Hindlimb muscle (tissue), 1 donor: ENCODE data around the gene DNPEP. TPM values are rescaled to one million over a fixed set of nuclear protein-coding genes. Genes with fewer than 3 reads are reported as not detected.

Experiments
- DNase-seq: peaks from one replicate; pipeline ENCODE4 v3.0.0-alpha.2; 2013
- polyA plus RNA-seq: library from polyadenylated mRNA; unstranded; fragments of 120-200 nt; gene quantifications from one replicate; pipeline ENCODE4 v1.2.1, GENCODE V29; 2013; ENCODE audit not compliant: insufficient read length

The DNPEP gene
- 40.9 TPM for polyA plus RNA-seq

DNA sequence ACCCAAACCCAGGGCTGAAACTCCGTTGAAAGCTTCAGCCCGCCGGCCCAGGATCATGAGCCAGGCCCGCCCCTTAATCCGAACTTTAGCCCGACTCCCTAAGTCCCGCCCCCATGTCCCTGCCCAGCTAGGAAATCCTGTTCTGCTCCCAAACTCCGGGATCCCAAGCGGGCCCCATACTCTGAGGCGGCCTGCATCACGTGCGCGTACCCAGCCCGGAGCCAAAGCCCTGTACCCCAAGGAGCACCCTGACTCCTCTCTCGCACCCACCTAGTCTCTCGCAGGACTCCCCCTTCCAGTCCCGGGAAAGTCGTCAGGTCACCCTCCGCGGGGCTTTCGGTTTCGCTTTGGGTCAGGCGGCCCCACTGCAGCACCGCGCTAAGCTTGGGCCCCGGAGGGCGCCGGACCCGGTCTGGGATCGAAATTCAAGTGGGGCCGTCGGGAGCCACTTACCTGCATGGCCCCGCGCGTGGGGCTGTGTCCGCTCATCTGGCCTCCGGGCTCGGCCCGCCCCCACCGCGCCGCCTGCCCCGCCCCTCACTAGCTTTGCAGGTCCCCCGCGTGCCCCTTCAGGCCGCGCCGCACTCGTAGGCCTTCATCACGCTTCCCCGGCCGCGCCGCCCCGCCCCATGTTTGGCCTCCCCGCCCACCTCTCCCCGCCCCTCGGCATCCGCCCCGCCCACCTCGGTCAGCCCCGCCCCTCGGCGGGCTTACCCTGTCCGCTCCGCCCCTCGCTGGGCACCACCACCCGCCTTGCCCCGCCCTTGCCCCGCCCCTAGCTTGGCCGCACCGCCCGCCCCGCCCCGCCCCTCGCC is at the start of gene DNPEP:
Gene DNPEP (minus strand): TSS at position 607 of the 815 bp plus-strand sequence. CDS start 118 bp downstream, at position 489.
- DNase-seq: peak; percentile 89

DNA sequence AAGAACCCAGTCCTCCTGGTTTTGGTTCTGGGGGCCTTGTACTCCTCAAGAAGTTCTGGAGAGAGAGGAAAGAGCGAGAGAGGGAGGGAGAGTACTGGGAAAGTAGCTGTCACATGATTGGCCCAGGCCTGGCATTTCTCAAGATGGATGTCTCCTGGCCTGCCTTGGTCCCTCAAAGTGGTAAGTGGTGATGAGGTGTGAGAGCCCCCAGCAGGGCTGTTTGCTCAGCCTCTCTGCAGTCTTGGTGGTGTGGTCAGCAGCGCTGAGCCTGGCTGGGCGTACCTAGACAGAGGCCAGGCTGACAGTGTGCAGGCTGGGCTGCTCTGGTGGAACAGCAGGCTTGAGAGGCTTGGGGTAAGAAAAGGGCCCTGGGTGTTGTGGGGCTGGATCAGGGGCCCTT is 49.4 kb upstream of the DNPEP start:
- no peak for DNase-seq

DNA sequence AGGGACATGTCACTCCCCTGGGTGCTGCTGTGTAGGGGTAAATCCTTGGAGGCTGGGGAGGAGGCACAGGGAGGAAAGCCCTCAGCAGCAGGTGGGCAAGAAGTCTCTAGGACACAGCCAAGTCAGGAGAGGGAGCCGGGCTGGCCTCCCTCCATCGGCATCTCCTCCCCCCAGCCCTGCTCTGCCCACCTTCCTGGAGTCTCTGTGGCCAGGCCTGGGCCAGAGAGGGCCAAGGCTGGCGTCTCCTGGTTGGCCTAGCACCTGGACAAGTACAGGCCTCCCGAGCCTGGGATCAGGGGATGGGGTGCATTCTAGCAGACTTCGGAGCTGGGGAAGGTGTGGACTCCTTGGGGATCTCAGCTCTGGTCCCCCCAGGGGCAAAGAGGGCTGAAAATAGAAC is 48.8 kb upstream of the DNPEP start:
- DNase-seq: no peak

DNA sequence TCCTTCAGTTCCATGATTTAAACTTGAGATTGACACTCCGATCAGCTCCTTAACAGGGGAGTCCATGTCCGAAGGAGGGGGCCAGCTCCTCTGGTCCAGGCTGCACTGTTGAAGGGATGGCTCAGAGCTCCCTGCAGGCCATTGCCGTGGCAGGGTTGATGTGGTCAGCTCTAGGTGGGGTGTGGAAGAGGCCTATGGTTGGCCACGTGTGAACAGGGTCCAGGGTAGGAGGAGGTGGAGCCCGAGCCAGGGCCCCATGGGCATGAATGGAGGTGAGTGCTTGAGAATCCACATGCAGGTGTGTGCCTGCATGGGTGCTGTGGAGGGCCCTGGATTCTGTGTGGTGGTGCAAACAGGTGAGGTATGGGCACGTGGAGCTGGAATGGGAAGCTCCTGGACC is 48.0 kb upstream of the DNPEP start:
- no peak for DNase-seq

DNA sequence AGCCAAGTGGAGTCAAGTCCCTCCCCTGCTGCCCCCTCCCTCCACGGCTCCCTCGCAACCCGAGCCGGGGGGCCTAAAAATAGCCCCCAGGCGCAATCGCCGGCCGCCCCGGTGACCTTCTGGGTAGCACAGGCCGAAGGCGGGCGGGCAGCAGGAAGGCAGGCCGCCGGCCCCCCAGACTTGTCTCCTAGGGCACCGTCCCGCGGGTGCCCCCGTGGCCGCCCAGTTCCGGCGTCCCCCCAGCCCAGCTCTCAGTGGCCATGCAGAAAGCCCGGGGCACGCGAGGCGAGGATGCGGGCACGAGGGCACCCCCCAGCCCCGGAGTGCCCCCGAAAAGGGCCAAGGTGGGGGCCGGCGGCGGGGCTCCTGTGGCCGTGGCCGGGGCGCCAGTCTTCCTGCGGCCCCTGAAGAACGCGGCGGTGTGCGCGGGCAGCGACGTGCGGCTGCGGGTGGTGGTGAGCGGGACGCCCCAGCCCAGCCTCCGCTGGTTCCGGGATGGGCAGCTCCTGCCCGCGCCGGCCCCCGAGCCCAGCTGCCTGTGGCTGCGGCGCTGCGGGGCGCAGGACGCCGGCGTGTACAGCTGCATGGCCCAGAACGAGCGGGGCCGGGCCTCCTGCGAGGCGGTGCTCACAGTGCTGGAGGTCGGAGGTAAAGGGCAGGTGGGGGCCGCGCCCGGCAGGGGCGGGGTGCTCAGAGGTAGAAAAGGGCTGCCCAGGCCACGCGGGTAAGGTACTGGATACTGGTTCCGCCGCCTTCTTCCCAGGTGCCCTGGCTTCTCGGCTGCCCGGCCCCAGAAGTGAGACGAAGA is 47.2 kb upstream of the DNPEP start, which contains the start of gene SPEG:
Gene SPEG (plus strand): TSS at position 126 of the 808 bp plus-strand sequence. CDS start 135 bp downstream, at position 261.
- no peak for DNase-seq

DNA sequence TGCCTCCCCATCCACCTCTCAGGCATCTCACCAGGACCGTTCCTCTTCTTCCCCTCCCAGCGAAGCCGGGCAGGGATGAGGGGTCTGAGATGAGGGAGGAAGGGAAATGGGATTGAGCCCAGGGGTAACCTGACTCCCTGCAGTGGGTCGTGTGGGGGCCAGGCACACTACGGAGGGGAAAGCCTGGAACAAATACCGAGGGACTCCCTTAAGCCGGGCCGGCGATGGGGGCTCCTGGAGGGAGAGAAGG is 46.7 kb upstream of the DNPEP start:
- DNase-seq: no peak

DNA sequence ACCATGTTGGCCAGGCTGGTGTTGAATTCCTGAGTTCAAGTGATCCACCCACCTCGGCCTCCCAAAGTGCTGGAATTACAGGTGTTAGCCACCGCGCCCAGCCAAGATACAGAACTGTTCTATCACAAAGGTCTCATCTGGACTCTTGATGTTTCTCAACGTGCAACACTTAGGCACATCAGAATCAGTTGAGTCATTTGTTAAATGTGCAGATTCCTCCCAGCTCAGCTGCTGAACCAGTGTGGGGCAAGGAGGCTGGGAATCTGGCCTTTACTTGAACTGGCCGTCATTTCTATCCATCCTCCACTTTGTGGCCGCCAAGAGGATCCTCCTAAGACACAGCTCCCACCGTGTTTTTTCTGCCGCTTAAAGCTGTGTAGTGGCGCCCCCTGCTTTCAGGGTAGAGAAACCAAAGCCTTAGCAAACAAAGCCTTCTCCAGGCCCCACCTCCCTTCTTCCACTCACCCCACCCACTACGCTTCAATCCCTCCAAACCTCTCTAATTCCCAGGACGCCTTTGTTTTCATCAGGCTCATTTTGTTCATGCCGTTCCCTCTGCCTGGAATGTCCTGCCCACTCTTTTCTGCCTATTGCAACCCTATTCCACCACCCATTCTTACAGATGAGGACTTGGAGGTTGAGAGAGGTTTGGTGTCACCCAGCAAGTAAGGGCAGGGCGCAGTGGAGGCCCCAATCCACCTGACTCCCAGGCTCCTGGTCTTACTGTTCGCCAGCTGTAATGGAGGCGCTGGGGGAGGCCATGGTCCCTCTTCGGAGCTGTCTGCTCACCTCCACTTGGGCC is 46.2 kb upstream of the DNPEP start:
- DNase-seq: no peak

DNA sequence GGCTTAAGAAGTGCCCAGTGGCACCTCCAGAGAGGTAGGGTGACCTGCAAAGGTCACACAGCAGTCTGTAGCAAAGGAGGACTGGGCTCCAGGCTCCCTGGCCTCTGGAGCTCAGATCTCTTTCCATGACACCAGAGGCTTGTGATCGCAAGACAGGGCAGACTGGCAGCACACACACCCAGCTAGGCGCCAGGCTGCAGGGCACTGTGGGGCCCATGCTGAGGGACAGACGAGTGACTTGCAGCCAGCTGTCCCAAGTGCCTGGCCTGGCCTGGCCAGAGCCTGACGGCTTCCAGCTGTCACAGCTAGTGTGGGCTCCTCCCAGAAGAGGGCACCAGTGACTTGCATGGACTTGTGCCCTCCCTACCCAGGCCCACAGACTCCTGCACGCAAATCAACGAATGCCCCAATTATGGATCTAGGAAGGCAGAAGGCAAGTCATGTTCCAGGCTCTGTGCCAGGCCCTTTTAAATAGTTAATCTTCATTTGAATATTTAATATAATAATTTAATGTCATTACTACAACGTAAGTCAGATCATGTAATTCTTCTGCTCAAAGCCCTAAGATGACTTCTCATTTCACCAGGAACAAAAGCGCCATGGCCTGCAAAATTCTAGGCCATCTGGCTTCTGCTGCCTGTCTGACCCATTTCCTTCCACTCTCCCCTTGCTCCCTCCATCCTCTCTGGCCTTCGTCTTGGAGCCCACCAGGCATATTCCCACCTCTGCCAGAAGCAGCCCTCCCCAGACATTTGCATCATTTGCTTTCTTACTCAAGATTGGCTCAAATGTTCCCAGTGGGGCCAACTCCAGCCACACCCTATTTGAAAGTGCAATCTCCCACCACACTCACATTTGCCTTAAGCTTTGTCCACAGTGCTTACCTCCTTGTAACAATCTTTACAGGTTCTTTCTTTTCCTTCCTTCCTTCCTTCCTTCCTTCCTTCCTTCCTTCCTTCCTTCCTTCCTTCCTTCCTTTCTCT is 43.2 kb upstream of the DNPEP start:
- no peak for DNase-seq

DNA sequence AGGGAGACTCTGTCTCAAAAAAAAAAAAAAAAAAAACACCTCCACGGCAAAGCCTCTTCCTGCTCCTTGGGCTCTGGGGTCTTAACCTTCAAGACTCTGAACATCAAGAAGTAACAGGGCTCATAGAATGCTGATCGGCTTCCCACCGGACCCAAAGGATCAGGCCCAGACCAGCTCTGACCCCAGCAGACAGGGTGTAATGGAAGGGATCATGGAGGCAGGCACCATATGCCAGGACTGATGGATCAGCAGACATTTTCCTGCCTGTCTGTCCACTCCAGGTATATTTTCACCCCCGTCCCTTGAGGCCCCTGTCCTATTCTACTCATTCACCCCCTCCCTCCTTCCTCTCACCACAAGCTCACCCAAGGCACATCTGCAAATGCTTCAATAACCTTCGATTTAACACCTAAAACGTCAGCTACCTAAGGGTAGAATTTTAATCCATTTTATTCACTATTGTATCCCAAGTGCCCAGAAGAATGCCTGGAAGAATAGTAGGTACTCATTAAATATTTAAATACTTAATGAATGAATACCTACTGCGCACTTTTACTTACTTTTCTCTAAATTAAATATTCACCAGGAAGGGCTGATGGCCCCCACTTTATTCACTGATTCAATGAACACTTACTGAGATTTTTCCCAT is 42.4 kb upstream of the DNPEP start:
- DNase-seq: no peak

DNA sequence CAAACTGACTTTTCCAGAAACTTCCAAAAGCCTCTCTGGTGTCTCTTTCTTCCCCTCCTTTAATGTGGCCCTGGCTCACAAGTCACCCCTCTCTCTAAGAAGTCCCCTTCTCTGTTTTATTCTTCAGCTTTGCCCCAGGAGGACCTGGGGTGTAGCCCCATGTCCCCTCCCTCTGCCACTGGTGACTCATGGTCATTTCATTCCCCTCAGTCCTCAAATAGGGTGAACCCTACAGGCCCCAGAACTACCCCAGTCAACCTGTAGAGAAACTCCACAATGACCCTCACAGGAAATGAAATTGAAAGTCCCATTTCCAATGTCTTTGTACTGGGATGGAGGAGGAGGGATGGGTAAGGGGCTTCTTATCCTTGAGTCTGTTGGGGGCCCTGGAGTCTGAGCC is 40.8 kb upstream of the DNPEP start:
- DNase-seq: no peak

DNA sequence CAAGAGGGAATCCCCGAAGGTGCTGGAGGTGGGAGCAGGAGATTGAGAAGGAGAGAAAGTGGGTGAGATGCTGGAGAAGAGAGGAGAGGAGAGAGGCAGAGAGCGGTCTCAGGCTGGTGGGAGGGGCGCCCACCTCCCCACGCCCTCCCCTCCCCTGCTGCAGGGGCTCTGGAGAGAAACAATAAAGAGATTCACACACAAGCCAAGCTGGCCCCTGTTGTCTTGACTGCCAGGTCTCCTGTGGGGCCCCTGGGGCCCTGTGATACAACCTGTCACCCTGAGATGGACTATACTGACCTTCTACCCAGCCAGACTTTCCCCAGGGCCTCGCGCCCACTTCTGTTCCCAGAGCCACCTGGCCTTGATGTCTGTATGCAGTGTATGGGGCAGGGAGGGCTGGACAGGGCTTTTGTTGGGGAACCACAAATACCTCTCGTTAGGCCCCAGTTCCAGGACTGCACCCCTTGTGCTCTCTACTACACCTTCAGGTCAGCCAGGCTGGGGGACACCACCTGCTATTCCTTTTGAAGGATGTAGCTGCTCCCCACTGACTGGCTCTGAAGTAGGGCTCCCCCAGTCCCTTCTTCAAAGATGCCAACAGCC is 38.9 kb upstream of the DNPEP start:
- DNase-seq: no peak

DNA sequence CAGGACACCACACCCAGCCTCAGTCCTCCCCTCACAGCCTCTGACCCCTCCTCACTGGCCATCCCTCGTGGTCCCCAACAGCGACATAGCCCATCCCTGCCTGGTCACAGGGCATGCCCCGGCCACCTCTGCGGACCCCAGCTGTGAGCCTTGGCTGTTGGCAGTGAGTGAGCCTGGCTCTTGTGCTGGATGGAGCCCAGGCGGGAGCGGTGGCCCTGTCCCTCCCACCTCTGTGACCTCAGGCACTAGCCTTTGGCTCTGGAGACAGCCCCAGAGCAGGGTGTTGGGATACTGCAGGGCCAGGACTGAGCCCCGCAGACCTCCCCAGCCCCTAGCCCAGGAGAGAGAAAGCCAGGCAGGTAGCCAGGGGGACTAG is 38.3 kb upstream of the DNPEP start:
- no peak for DNase-seq

DNA sequence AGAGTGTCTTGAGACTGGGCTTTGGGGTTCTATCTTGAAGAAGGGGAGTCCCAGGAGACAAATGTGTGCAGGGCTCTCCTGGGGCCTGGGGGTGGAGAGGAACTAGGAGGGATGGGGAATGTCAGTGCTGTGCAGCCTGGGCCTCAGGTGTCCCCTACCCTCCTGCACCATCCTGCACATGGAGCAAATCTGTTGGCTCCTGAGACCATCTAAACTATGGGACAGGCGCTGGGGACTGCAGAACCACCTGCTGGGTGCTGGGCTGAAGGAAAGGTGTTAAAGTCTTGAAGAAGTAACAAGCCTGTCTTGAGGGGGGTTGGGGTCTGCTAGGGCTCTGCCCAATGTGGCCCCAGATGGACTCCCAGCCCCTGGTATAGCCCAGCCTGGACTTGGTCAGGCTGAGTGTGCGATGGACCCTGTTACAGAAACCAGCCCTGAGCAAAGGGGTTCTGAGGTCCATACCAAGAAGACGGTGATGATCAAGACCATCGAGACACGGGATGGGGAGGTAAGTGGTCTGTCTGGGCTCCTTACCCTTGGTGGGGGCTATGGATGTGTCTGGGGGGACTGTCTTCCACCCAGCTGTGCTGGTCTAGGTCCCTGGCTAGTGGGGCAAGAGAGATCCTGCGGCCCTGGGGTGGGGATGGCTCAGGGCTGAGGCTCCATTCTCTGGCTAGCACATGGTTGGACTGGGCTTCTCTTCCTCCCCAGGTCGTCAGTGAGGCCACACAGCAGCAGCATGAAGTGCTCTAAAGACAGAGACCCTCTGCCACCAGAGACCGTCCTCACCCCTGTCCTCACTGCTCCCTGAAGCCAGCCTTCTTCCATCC is 37.7 kb upstream of the DNPEP start:
- no peak for DNase-seq

DNA sequence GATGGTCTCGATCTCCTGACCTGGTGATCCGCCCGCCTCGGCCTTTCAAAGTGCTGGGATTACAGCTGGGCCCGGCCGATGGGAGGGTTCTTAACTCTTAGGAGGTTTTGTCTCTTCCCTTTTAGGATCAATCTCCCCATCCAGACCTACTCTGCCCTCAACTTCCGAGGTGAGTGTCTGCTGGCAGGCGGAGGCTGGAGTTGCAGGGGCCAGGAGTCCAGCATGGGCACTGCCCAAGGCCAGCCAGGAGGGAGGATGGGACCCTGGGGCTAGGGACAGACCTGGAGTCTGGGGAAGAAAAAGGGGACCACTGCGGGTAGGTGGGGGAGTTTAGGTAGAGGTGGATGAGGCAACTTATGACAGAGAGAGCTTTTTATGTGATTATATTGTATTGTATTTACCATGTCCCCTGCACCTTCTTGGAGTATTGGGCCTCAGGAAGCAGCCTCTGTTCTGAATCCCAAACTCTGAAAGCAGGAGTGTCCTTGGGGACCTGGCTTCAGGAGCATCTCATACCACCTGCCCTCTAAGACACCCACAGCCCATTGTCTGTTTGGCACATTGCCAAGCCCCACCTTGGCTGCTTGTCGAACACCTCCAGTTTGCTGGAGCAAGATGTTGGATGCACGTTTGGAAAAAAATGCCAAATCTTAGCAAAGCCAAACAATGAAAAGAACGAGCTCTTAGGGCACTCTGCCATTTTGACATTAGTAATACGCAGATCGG is 36.1 kb upstream of the DNPEP start:
- DNase-seq: no peak

DNA sequence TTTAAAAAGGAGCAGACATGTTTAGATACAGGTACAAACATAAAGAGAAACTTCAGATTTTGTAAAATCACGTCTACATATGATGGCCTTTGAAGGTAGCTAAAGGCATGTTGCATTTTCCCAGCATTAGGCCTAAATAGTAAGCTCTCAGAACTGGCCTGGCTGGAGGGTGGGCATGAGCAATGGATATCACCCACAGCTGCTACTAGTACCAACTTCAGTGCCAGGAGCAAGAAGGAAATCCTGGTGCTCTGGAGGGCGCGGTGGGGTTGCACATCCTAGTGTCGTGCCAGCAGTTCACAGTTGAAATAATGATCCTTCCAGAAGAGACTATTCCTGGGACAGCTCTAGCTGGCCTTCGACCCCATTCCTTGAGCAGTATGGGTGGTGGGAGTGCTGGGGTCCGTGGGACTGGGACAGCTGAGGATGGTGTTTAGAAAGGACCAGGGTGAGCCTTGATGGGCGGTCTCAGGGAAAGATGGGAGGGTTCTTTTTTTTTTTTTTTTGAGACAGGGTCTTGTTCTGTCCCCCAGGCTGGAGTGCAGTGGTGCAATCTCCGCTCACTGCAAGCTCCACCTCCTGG is 35.3 kb upstream of the DNPEP start:
- no peak for DNase-seq

DNA sequence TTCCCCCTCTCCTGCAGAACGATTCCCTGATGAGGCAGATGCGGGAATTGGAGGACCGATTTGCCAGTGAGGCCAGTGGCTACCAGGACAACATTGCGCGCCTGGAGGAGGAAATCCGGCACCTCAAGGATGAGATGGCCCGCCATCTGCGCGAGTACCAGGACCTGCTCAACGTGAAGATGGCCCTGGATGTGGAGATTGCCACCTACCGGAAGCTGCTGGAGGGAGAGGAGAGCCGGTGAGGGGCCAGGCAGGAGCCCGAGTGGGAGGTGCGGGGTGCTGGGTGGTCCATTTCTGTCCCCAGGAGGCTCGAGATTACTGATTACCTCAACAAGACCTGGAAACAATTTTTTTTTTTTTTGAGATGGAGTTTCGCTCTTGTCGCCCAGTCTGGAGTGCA is 33.6 kb upstream of the DNPEP start:
- DNase-seq: no peak

DNA sequence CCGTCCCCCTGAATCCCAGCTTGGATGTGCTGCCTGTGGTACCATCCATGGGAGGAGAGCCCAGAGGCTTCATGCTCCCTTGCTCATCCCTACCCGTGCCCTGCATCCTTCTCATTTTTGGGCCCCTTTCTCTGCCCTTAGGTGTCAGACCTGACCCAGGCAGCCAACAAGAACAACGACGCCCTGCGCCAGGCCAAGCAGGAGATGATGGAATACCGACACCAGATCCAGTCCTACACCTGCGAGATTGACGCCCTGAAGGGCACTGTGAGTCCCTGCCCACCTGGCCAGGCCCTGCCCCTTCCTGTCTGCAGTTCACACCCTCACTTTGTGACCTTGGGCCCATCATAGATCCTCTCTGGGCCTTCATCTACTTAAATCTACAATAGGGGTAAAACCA is 33.0 kb upstream of the DNPEP start:
- DNase-seq: no peak

DNA sequence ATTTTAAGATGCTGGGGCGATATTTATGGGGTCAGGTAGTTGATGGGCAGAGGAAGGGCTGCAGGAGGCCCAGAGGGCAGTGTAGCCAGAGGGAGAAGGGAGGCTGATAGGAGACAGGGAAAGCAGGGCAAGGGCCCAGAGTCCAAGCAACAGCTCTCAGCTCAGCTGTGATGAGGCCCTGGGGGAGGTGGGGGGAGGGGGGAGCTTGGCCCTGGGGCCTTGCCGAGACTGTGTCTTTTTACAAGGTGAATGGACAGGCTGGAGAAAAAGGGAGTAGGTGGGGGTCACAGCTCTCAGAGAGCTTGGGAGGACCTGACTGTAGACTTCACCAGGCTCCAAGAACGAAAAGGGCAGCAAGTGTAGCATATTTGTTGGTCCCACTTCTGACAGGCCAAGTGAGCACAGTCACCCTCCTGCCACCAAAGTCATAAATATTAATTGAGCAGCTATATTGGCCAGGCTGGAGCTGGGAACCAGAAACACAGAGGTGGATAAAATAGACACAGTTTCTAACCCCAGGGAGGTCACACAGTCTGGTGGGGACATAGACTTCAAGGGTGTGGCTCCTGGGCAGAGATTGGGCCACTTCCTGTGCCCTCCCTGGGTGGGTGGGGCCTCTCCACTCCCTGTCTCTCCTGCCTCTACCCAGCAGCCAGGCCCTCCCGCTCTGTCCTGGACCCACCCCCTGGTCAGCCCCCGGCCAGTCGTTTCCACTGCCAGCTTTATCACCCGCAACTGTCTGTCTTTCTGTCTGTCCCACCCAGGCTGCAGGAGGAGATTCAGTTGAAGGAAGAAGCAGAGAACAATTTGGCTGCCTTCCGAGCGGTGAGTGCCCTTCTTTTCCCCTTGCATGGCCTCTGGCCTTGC is 31.9 kb upstream of the DNPEP start:
- DNase-seq: no peak
